SH-SY5Y (cell line): ENCODE results near the gene HSD17B1.

Experiments
- GATA2 ChIP-seq: IDR thresholded peaks from 2 replicates; pipeline ENCODE4 v1.6.1; 2011; ENCODE audit warnings: mild to moderate bottlenecking, low read depth, low read length
- GATA3 ChIP-seq: IDR thresholded peaks from 2 replicates; pipeline ENCODE4 v1.6.1; 2011; ENCODE audit warnings: low read depth, mild to moderate bottlenecking, low read length, moderate library complexity

- TF ChIP-seq GATA3 (no peak), GATA2 (no peak)
Observed at GRCh38 chr17:42573095-42573494, 20.4 kb downstream of the HSD17B1 start.
